SHP77 treated with DMSO at 0.1 percent for 48 hours (cell line): ENCODE data around the gene AQP7.
"Not testable (repeated sequence)": the region's sequence is repeated elsewhere in the genome, so short reads cannot be mapped to it uniquely, and the experiment has no call there.

Source experiments
- DNase-seq: peaks from one replicate; lab custom pipeline; 2025; lab: John Stamatoyannopoulos, UW

AQP7 gene

GRCh38 chr9:33395159-33395879 lies 7.0 kb downstream of the AQP7 start:
- DNase-seq = not testable (repeated sequence)

GRCh38 chr9:33393986-33394385 lies 8.4 kb downstream of the AQP7 start:
- DNase-seq = not testable (repeated sequence)

- DNase-seq = no peak
Measured at GRCh38 chr9:33393581-33393980, 8.8 kb downstream of the AQP7 start.

- DNase-seq = not testable (repeated sequence)
Measured at GRCh38 chr9:33392591-33393021, 9.8 kb downstream of the AQP7 start.

- not testable (repeated sequence) for DNase-seq
Measured at GRCh38 chr9:33391111-33391771, 11.1 kb downstream of the AQP7 start.

GRCh38 chr9:33388110-33388994 lies 14.0 kb downstream of the AQP7 start:
- no peak for DNase-seq

GRCh38 chr9:33386998-33387397 lies 15.4 kb downstream of the AQP7 start:
- not testable (repeated sequence) for DNase-seq

- DNase-seq = not testable (repeated sequence)
Measured at GRCh38 chr9:33386641-33386996, 15.7 kb downstream of the AQP7 start.

- DNase-seq = not testable (repeated sequence)
Measured at GRCh38 chr9:33385979-33386640, 16.3 kb downstream of the AQP7 start.

GRCh38 chr9:33385536-33385935 lies 16.8 kb downstream of the AQP7 start:
- DNase-seq = not testable (repeated sequence)

GRCh38 chr9:33383396-33383795 lies 19.0 kb downstream of the AQP7 start:
- DNase-seq = not testable (repeated sequence)

GRCh38 chr9:33382397-33382796 lies 20.0 kb downstream of the AQP7 start:
- DNase-seq = not testable (repeated sequence)

- DNase-seq = no peak
Measured at GRCh38 chr9:33381231-33381791, 21.1 kb downstream of the AQP7 start.

- no peak for DNase-seq
Measured at GRCh38 chr9:33380390-33381094, 21.8 kb downstream of the AQP7 start.

- DNase-seq = no peak
Measured at GRCh38 chr9:33379666-33380389, 22.5 kb downstream of the AQP7 start.

GRCh38 chr9:33378121-33378795 lies 24.1 kb downstream of the AQP7 start:
- DNase-seq = no peak

GRCh38 chr9:33377089-33377715 lies 25.2 kb downstream of the AQP7 start:
- no peak for DNase-seq

- no peak for DNase-seq
Measured at GRCh38 chr9:33375841-33376321, 26.5 kb downstream of the AQP7 start.

- peak; percentile 31 for DNase-seq
Measured at GRCh38 chr9:33375238-33375840, 27.0 kb downstream of the AQP7 start.
